OCI-M2 (cell line): Measurements from ENCODE around the gene NPC1.

Source experiments
- DNase-seq: peaks from one replicate; lab custom pipeline; 2025; ENCODE audit not compliant: unreplicated experiment; lab: John Stamatoyannopoulos, UW

Gene NPC1

GRCh38 chr18:23609390-23610023, 23.2 kb upstream of the NPC1 start:
- no peak for DNase-seq

GRCh38 chr18:23608211-23608610, 21.9 kb upstream of the NPC1 start:
- no peak for DNase-seq

- no peak for DNase-seq
These were observed 19.6 kb upstream of the NPC1 start for GRCh38 chr18:23605941-23606340.

- no peak for DNase-seq
These were observed 13.5 kb upstream of the NPC1 start for GRCh38 chr18:23599809-23600208.

GRCh38 chr18:23596183-23596582, 9.9 kb upstream of the NPC1 start:
- DNase-seq, result no peak

GRCh38 chr18:23595591-23595990, 9.3 kb upstream of the NPC1 start:
- DNase-seq, result no peak

- no peak for DNase-seq
These were observed 7.4 kb upstream of the NPC1 start for GRCh38 chr18:23593720-23594119.

- DNase-seq, result no peak
These were observed 6.6 kb upstream of the NPC1 start for GRCh38 chr18:23592911-23593310.

- no peak for DNase-seq
These were observed 4.7 kb upstream of the NPC1 start for GRCh38 chr18:23591011-23591410.

GRCh38 chr18:23588836-23589560, 2.7 kb upstream of the NPC1 start:
- DNase-seq, result no peak

GRCh38 chr18:23587220-23587642, 925 bp upstream of the NPC1 start:
- DNase-seq, result no peak

GRCh38 chr18:23585897-23586248, 433 bp downstream of the NPC1 start:
- no peak for DNase-seq

GRCh38 chr18:23585007-23585871, 1.1 kb downstream of the NPC1 start:
- no peak for DNase-seq

GRCh38 chr18:23584019-23584983, 2.0 kb downstream of the NPC1 start:
- DNase-seq, result no peak

GRCh38 chr18:23583071-23583865, 3.0 kb downstream of the NPC1 start:
- DNase-seq, result no peak

GRCh38 chr18:23580677-23581367, 5.5 kb downstream of the NPC1 start:
- DNase-seq, result no peak

GRCh38 chr18:23578891-23579653, 7.2 kb downstream of the NPC1 start:
- no peak for DNase-seq

GRCh38 chr18:23578067-23578701, 8.1 kb downstream of the NPC1 start:
- DNase-seq, result no peak
